HepG2 (cell line): ENCODE measurements around the gene PODXL2. TPM values are rescaled to one million over a fixed set of nuclear protein-coding genes. Genes with fewer than 3 reads are reported as not detected.
A peak's percentile ranks its signal among the peaks of the same experiment; 100 is the strongest.

Experiments
- CEBPB ChIP-seq: IDR thresholded peaks from 2 replicates; pipeline ENCODE4 v1.6.1; 2011; ENCODE audit warnings: low read depth, low read length, improper control_type of control experiment, borderline replicate concordance
- EHMT2 ChIP-seq: fragments of 200-600 bp; sonication (generic); IDR thresholded peaks from 2 replicates; pipeline ENCODE4 v1.7.0; 2017; ENCODE audit warnings: antibody characterized with exemption, low read depth, low read length, borderline replicate concordance
- ELF3 ChIP-seq: IDR thresholded peaks from 2 replicates; pipeline ENCODE4 v1.6.1; 2016; ENCODE audit warnings: missing genetic modification reagents, missing compliant biosample characterization
- GTF3A ChIP-seq: sonication (generic); formaldehyde crosslinking; conservative IDR thresholded peaks from 2 replicates; pipeline ENCODE4 v1.4.0; 2020; ENCODE audit warnings: mild to moderate bottlenecking, missing genetic modification reagents
- HOXA7 ChIP-seq: sonication (generic); formaldehyde crosslinking; IDR thresholded peaks from 2 replicates; pipeline ENCODE4 v1.8.1; 2022; ENCODE audit warnings: mild to moderate bottlenecking, missing genetic modification reagents, moderate library complexity
- HOXD1 ChIP-seq: sonication (generic); formaldehyde crosslinking; IDR thresholded peaks from 2 replicates; pipeline ENCODE4 v1.5.0; 2020; ENCODE audit warnings: missing genetic modification reagents
- JARID2 ChIP-seq: sonication (generic); formaldehyde crosslinking; IDR thresholded peaks from 2 replicates; pipeline ENCODE4 v1.8.1; 2023; ENCODE audit warnings: missing genetic modification reagents, inconsistent platforms; ENCODE audit not compliant: insufficient replicate concordance
- KLF6 ChIP-seq: IDR thresholded peaks from 2 replicates; pipeline ENCODE4 v1.8.0; 2016; ENCODE audit warnings: missing biosample characterization, missing genetic modification reagents
- MZF1 ChIP-seq: sonication (generic); formaldehyde crosslinking; IDR thresholded peaks from 2 replicates; pipeline ENCODE4 v1.8.1; 2023; ENCODE audit warnings: mild to moderate bottlenecking, missing genetic modification reagents, borderline replicate concordance
- NFYC ChIP-seq: IDR thresholded peaks from 2 replicates; pipeline ENCODE4 v1.6.1; 2016; ENCODE audit warnings: missing genetic modification reagents, missing compliant biosample characterization
- PRPF4 ChIP-seq: fragments of 200-400 bp; formaldehyde crosslinking; IDR thresholded peaks from 2 replicates; pipeline ENCODE4 v1.6.1; 2016; ENCODE audit warnings: low read length, low read depth; ENCODE audit not compliant: poor library complexity, severe bottlenecking
- RARG ChIP-seq: sonication (generic); formaldehyde crosslinking; IDR thresholded peaks from 2 replicates; pipeline ENCODE4 v1.4.0; 2020; ENCODE audit warnings: low read depth, mild to moderate bottlenecking, missing genetic modification reagents
- SNAPC2 ChIP-seq: sonication (generic); formaldehyde crosslinking; IDR thresholded peaks from 2 replicates; pipeline ENCODE4 v1.8.1; 2022; ENCODE audit warnings: mild to moderate bottlenecking, missing genetic modification reagents
- TAF1 ChIP-seq: sonication (generic); formaldehyde crosslinking; IDR thresholded peaks from 2 replicates; pipeline ENCODE4 v1.4.0; 2020; ENCODE audit warnings: missing genetic modification reagents
- ZFP90 ChIP-seq: sonication (generic); formaldehyde crosslinking; IDR thresholded peaks from 2 replicates; pipeline ENCODE4 v1.8.0; 2022; ENCODE audit warnings: missing genetic modification reagents, mild to moderate bottlenecking, inconsistent platforms, borderline replicate concordance
- ZMAT5 ChIP-seq: sonication (generic); formaldehyde crosslinking; IDR thresholded peaks from 2 replicates; pipeline ENCODE4 v1.5.0; 2020; ENCODE audit warnings: mild to moderate bottlenecking, low read depth, missing genetic modification reagents, borderline replicate concordance
- ZNF263 ChIP-seq: sonication (generic); formaldehyde crosslinking; IDR thresholded peaks from 2 replicates; pipeline ENCODE4 v1.4.0; 2020; ENCODE audit warnings: missing genetic modification reagents
- ZNF274 ChIP-seq: sonication (generic); formaldehyde crosslinking; IDR thresholded peaks from 2 replicates; pipeline ENCODE4 v1.5.1; 2020; ENCODE audit warnings: mild to moderate bottlenecking, missing genetic modification reagents
- ZNF343 ChIP-seq: sonication (generic); formaldehyde crosslinking; IDR thresholded peaks from 2 replicates; pipeline ENCODE4 v1.4.0; 2020; ENCODE audit warnings: mild to moderate bottlenecking, missing genetic modification reagents
- ZNF619 ChIP-seq: sonication (generic); formaldehyde crosslinking; IDR thresholded peaks from 2 replicates; pipeline ENCODE4 v1.4.0; 2020; ENCODE audit warnings: mild to moderate bottlenecking, missing genetic modification reagents
- ZXDC ChIP-seq: sonication (generic); formaldehyde crosslinking; IDR thresholded peaks from 2 replicates; pipeline ENCODE4 v1.5.0; 2020; ENCODE audit warnings: mild to moderate bottlenecking, missing genetic modification reagents
- polyA plus RNA-seq, 8 experiments: library from polyadenylated mRNA; depleted of rRNA in 3 of 8; stranded (reverse) in 7 of 8; unstranded in 1 of 8; fragments of >200 nt; fragmentation: Illumina TruSeq in 4 of 8; extraction: Trizol in 4 of 8; gene quantifications; 2 replicates each; pipeline versions ENCODE4 v1.2.1 to v1.2.3, GENCODE V29; 2011 to 2016; ENCODE audit warnings: low read depth in 4 of 8, missing spikeins in 1 of 8, mixed read lengths in 1 of 8; ENCODE audit not compliant: insufficient read depth in 1 of 8
- total RNA-seq, 5 experiments: library from RNA; depleted of rRNA; stranded (reverse); fragments of >200 nt; fragmentation: Illumina TruSeq; extraction: Trizol; gene quantifications; 2 replicates each; pipeline ENCODE4 v1.2.3, GENCODE V29; 2016; ENCODE audit warnings: low read depth in 1 of 5
- TF ChIP-seq, protein P1 (sequence below): sonication (generic); formaldehyde crosslinking; IDR thresholded peaks from 2 replicates; pipeline ENCODE4 v1.5.1; 2020; ENCODE audit warnings: missing genetic modification reagents, mild to moderate bottlenecking, borderline replicate concordance
- TF ChIP-seq, protein P2 (sequence below): sonication (generic); formaldehyde crosslinking; IDR thresholded peaks from 2 replicates; pipeline ENCODE4 v1.4.0; 2020; ENCODE audit warnings: missing genetic modification reagents, mild to moderate bottlenecking, borderline replicate concordance

PODXL2 gene
- total and polyA plus RNA-seq, 2 of the 13 experiments (the other 11 are each of a cell fraction or from before 2014, with no cell fraction given), result 20.4 to 25.1 TPM

GRCh38 chr3:127590593-127591465 lies 38.2 kb upstream of the PODXL2 start, which contains the start of gene TPRA1 (continued):
- TF ChIP-seq GTF3A (CRISPR knock-in tag) (0 out of 2 replicates have a peak, but pooled peaks have one; percentile 27), ZNF619 (CRISPR knock-in tag) (no peak), ELF3 (CRISPR knock-in tag) (no peak), HOXA7 (CRISPR knock-in tag) (no peak), JARID2 (CRISPR knock-in tag) (no peak), ZNF343 (no peak), RARG (CRISPR knock-in tag) (no peak; the same call in 1 of the 2 replicates), NFYC (CRISPR knock-in tag) (peak; percentile 91), TAF1 (CRISPR knock-in tag) (peak; percentile 62), MZF1 (CRISPR knock-in tag) (no peak), HOXD1 (CRISPR knock-in tag) (no peak), ZFP90 (CRISPR knock-in tag) (no peak), ZXDC (no peak), ZNF274 (CRISPR knock-in tag) (no peak), ZMAT5 (no peak), SNAPC2 (no peak), CEBPB (0 out of 2 replicates have a peak, but pooled peaks have one; percentile 31), ZNF263 (CRISPR knock-in tag) (no peak), PRPF4 (no peak), KLF6 (CRISPR knock-in tag) (no peak), EHMT2 (no peak)
- TF ChIP-seq, protein P1, sequence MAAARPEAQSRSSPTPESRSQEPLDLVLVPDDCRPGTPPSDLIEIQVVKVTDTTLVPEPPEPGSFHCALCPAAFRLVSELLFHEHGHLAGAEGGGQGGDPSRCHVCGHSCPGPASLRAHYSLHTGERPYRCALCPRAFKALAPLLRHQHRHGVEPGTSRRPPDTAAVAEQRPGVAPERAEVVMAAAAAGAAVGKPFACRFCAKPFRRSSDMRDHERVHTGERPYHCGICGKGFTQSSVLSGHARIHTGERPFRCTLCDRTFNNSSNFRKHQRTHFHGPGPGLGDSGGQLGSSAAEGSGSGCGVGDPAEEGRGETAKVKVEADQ (CRISPR knock-in tag), result 0 out of 2 replicates have a peak, but pooled peaks have one; percentile 74
- TF ChIP-seq, protein P2, sequence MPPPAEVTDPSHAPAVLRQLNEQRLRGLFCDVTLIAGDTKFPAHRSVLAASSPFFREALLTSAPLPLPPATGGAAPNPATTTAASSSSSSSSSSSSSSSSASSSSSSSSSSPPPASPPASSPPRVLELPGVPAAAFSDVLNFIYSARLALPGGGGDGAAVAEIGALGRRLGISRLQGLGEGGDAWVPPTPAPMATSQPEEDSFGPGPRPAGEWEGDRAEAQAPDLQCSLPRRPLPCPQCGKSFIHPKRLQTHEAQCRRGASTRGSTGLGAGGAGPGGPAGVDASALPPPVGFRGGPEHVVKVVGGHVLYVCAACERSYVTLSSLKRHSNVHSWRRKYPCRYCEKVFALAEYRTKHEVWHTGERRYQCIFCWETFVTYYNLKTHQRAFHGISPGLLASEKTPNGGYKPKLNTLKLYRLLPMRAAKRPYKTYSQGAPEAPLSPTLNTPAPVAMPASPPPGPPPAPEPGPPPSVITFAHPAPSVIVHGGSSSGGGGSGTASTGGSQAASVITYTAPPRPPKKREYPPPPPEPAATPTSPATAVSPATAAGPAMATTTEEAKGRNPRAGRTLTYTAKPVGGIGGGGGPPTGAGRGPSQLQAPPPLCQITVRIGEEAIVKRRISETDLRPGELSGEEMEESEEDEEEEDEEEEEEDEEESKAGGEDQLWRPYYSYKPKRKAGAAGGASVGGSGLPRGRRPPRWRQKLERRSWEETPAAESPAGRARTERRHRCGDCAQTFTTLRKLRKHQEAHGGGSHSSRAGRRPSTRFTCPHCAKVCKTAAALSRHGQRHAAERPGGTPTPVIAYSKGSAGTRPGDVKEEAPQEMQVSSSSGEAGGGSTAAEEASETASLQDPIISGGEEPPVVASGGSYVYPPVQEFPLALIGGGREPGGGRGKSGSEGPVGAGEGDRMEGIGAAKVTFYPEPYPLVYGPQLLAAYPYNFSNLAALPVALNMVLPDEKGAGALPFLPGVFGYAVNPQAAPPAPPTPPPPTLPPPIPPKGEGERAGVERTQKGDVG (CRISPR knock-in tag), result no peak
